ENCODE data around the gene TNRC6B. TPM values are rescaled to one million over a fixed set of nuclear protein-coding genes. Genes with fewer than 3 reads are reported as not detected.

Gene TNRC6B
- total RNA-seq, 1 experiment from 2014 or later: 58.1 TPM

- no peaks in the 10 kb centered on the region for H3K79me1 ChIP-seq (ENCODE audit: insufficient read depth, low read depth, low read length, poor library complexity, severe bottlenecking)
- no peak overlapping the region for H2AK5ac ChIP-seq (ENCODE audit: insufficient read length, low read length)
- no peak overlapping the region for H3K4me2 ChIP-seq (ENCODE audit: insufficient read depth, insufficient read length, low read length)
- H3K23ac ChIP-seq (ENCODE audit: insufficient read length, low read depth, low read length): no peak overlapping the region
- H4K20me1 ChIP-seq (ENCODE audit: control insufficient read depth, insufficient read depth, insufficient read length): no peaks in the 10 kb centered on the region
- H4K8ac ChIP-seq (replicated peaks; ENCODE audit: insufficient read length, low read depth, low read length): no peak overlapping the region
- H3K27me3 ChIP-seq (ENCODE audit: insufficient read depth, low read length): no peaks in the 10 kb centered on the region
- no CpG with 5 or more reads among the region's 16 CpGs for WGBS (ENCODE audit: extremely low coverage, insufficient read length, low lambda C conversion rate)
- Mint-ChIP-seq H3K27ac (peak overlapping the region in 1 of 3 experiments; percentile 63; a peak in 2 of 7 replicates), H3K27me3 (ENCODE audit: low read depth) (no peaks in the 10 kb centered on the region), H3K9me3 (no peaks in the 10 kb centered on the region), H3K4me1 (no peaks in the 10 kb centered on the region), H3K36me3 (ENCODE audit: insufficient read depth in 1 of 3, low read depth in 3 of 3) (peaks cover 39 to 81% (median 56%) of the 10 kb centered on the region in 3 experiments; a peak in 6 of 7 replicates), H3K4me3 (no peak overlapping the region)
- H2BK5ac ChIP-seq (ENCODE audit: insufficient read length, low read length): no peak overlapping the region
- no peak overlapping the region for H4K91ac ChIP-seq (ENCODE audit: insufficient read length, low read depth, low read length)
- H3K4me1 ChIP-seq (ENCODE audit: insufficient read depth, low read length): no peaks in the 10 kb centered on the region
- H4K5ac ChIP-seq (ENCODE audit: insufficient read length, low read depth, low read length): no peak overlapping the region
- no peaks in the 10 kb centered on the region for H3K23me2 ChIP-seq (ENCODE audit: insufficient read length, low read depth, low read length, poor library complexity, severe bottlenecking)
- no peak overlapping the region for H2BK20ac ChIP-seq (ENCODE audit: low read depth, low read length, poor library complexity, severe bottlenecking)
- H2BK120ac ChIP-seq (ENCODE audit: low read depth, low read length, poor library complexity, severe bottlenecking): no peak overlapping the region
- H2BK12ac ChIP-seq (ENCODE audit: insufficient read length, low read depth, low read length): no peak overlapping the region
- no peak overlapping the region for H2AFZ ChIP-seq (ENCODE audit: low read length)
- no peak overlapping the region for H3K4ac ChIP-seq (ENCODE audit: low read depth, low read length)
- H3K18ac ChIP-seq (ENCODE audit: insufficient read length, low read depth, low read length): no peak overlapping the region
- H2BK15ac ChIP-seq (ENCODE audit: low read depth, low read length): no peak overlapping the region
- TF ChIP-seq CTCF (conservative IDR thresholded peaks at IDR 0.05): no peak
- H3K9ac ChIP-seq (ENCODE audit: extremely low read depth, insufficient read length, low read length): no peak overlapping the region
- no peaks in the 10 kb centered on the region for H3K79me2 ChIP-seq (ENCODE audit: insufficient read depth, low read length)
- H3T11ph ChIP-seq (ENCODE audit: low read length): no peak overlapping the region
- no peak overlapping the region for H3K56ac ChIP-seq (ENCODE audit: insufficient read length, low read depth, low read length)
- H3K14ac ChIP-seq (ENCODE audit: insufficient read depth, low read length): no peak overlapping the region
- H3K27ac ChIP-seq (ENCODE audit: insufficient read length, low read depth, low read length): no peak overlapping the region
- no peak for DNase-seq
- H3K9me3 ChIP-seq (ENCODE audit: control insufficient read depth, low read depth, low read length): no peaks in the 10 kb centered on the region
Observed at GRCh38 chr22:40289991-40290459, 112.3 kb downstream of the TNRC6B start.

Measured in H9 (cell line).